Skin of body (tissue), 2 donors: Measurements from ENCODE around the gene NUDT6. TPM values are rescaled to one million over a fixed set of nuclear protein-coding genes. Genes with fewer than 3 reads are reported as not detected.

Source experiments
- DNase-seq: peaks from one replicate; lab custom pipeline; 2025; lab: John Stamatoyannopoulos, UW
- total RNA-seq: library from RNA; depleted of rRNA; stranded (reverse); fragments of >200 nt; gene quantifications from one replicate; pipeline ENCODE4 v1.2.3, GENCODE V29; 2014

Gene NUDT6
- total RNA-seq, 1 donor from 2014 or later = 7.2 TPM

DNA sequence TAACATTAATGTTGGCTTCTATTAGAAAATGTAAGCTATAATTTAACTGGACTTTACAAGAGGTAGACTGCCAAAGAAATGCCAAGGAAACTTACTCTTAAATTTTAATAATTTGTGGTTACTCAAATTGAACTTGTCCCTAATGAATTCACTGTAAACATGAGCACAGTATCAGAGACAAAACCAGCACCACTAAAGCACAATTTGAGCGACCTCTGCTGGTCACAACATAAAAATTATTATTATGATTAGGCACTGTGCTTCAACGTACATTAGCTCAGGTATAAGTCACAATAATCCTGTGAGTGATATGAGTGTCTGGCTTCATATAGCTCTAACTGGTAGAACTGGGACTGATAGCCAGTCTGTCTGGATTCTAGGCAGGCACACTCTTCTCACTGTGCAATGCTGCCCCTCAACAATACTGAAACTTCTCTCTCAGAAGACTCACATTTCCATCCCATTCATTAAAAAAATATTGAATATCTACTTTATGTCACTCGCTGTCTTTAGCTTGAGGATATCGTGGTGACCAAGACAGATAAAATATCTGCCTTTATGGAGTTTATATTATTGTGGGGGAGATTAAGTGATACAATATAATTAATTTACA lies 8.0 kb downstream of the NUDT6 start:
- peak; percentile 54 for DNase-seq

DNA sequence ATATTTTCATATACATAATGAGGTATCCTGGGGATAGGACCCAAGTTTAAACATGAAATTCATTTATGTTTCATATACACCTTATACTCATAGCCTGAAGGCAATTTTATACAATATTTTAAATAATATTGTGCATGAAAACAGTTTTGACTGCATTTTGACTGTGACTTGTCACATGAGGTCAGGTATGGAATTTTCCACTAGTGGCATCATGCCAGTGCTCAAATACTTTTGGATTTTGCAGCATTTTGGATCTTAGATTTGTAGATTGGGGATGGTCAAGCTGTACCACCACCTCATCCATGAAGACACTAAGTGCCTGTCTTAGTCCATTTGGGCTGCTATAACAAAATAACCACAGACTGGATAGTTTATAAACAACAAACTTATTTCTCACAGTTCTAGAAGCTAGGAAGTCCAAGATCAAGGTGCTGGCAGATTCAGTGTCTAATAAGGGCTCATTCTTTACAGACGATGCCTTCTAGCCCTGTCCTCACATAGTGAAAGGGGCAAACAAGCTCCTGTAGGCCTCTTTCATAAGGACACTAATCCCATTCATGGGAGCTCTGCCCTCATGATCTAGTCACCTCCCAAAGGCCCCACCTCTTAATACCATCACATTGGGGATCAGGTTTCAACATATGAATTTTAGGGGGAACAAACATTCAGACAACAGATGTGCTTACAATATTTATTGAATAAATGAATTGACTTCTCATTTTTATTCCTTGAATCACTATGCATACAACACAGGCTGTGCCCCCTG lies 9.4 kb downstream of the NUDT6 start:
- no peak for DNase-seq

DNA sequence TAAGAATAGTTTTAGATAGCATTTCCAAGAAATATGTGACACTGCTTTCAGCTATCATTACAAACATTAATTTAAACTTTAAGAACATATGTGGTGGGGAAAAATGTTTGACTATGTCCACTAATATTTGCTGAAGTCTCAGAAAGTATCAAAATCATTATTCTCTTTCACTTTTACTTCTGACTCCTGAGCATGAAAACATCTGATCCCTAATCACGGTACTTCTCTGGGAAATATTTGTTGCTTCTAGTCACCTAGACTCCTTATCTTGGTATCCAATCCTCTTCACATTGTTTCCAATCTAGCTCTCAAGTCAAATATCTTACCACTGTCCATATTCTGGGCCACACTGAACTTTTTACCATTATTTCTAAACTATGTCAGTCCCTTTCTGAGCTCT lies 10.8 kb downstream of the NUDT6 start:
- DNase-seq = no peak

- no peak for DNase-seq
These were observed 12.7 kb downstream of the NUDT6 start for GRCh38 chr4:122909683-122910082.

DNA sequence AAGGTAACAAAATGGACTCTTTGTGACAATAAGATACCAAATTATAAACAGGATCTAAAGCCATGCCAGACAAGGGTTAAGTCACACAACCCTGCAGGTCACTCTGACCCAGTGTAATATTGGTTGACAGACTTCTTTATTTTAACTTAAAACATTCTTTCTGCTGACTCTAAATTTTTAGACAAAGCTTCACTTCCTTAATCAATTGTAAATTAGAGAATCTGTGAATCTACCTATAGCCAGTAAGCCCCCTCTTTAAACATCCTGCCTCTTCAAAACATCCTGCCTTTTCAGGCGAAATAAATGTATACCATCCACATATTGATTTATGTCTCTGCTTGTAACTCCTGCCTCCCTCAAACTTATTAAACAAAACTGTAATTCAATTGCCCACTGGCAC lies 14.2 kb downstream of the NUDT6 start:
- DNase-seq = no peak

GRCh38 chr4:122906859-122907305 lies 15.5 kb downstream of the NUDT6 start:
- no peak for DNase-seq

DNA sequence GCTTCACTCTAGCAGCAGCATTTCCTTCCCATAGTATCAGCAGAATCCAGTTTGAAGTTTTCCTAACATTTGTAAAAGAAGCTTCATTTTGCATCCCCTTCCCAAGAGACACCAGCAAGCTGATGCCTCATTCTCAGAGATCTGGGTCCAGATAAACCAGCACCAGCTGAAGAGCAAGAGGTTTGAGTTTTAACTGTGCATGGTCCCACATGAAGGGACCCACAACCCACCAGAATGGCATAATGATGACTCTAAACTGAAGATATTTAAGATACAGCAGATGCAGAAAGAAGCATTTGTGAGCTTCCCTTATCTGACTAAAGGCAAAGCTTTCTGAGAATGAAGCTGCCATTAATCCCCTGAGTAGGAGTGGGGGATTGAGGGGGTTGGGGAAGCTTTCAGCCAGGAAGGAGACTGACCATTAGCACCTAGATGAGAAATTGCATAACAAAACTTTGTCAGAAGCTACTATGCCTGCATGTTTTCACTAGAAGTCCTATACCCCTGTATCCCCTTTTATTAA lies 18.6 kb downstream of the NUDT6 start:
- no peak for DNase-seq

DNA sequence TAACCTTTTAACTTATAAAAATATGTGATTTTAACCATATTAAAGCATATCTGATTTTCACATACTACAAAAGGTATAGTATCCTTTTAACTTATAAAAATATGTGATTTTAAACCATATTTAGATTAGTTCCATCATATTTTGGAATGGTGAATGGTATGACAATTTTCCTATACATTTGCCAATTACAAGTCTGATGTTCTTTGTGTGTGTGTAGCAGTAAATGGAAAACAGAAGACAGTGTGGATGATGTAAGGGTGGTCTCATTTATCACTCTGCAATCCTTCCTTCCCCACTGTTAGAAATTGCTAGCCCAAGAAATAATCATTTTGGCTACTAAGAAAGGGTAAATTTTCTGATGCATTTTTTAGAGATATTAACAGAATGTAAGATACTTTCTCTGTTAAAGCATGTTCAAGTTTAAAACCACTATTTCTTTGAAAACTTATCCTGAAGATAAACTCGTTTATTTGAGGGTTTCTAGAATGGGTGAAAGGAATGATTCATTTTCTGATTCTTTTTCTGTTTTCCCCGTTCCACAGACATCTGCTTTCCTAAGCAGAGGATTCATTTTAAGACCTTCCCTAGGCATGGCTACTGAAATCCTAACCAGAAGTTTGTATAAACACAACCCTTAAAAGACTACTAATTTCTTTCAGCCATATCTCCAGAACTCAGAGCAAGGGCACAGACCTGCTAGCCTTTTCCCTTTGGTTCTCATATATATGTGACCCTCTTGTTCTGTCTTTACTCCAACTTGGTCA lies 21.0 kb downstream of the NUDT6 start:
- peak; percentile 15 for DNase-seq

DNA sequence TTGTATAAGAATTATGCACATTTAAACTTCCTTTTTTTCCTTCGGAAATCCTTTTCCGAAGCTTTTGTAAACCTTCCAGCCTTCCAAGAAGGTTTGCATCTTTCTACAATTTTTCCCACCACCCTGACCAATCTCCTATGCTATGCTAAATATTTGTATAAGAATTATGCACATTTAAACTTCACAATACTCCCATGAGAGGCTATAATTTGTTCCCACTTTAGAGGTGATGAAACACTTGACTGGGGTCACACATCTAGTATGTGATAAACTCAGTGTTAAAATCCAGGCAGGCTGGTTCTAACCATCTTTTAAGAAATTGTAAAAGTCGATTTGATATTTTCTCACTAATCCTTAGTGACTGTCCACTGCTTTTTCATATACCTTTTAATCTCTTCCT lies 22.1 kb downstream of the NUDT6 start:
- DNase-seq = no peak

DNA sequence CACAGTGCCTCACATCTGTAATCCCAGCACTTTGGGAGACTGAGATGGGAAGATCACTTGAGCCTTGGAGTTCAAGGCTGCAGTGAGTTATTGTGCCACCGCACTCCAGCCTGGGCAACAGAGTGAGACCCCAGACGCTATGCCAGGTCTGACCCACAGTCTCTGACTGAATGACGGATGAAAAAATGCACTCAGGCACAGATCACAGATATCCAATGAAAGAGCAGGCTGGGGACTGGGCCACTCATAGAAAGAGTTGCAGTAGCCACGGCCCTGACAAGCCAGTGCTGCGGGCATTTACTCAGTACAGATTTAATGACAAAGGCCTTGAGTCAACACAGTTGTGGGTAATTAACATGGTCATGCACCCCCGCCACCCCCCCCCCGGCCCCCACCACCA lies 22.7 kb downstream of the NUDT6 start:
- no peak for DNase-seq

DNA sequence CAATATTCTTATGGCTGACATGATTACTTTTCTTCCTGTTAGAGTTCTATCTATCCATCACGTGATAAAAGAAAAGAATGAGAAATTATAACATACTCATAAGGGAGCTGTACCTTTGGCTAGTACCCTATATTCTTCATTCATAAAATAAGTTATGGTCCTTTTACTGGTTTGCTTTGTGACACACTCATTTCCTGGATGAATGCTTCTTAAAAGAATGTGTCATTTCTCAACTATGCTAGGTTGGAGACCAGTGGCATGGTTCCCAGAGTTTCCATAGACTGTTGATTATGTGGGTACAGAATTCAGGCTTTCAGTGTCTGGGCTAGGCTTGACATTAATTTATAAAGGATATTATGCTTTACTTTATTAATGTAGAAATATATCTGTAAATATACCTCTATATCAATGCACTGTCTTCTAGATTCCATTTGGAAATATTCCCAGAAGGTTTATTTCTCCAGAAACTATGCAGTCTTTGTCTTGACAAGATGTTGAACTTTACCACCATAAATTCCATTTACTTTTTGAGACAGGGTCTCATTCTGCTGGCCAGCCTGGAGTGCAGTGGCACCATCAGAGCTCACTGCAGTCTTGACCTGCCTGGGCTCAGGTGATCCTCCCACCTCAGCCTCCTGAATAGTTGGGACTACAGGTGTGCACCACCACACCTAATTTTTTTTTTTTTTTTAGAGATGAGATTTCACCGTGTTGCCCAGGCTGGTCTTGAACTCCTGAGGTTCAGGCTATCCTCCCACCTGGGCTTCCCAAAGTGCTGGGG lies 23.8 kb downstream of the NUDT6 start:
- DNase-seq = no peak

DNA sequence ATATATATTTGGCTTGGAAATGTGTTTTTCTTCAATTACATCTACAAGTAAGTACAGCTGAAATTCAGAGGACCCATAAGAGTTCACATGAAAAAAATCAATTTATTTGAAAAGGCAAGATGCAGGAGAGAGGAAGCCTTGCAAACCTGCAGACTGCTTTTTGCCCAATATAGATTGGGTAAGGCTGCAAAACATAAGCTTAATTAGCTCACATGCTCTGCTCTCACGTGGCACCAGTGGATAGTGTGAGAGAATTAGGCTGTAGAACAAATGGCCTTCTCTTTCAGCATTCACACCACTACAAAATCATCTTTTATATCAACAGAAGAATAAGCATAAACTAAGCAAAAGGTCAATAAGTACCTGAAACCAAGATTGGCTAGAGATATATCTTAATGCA lies 26.1 kb downstream of the NUDT6 start:
- DNase-seq = no peak

DNA sequence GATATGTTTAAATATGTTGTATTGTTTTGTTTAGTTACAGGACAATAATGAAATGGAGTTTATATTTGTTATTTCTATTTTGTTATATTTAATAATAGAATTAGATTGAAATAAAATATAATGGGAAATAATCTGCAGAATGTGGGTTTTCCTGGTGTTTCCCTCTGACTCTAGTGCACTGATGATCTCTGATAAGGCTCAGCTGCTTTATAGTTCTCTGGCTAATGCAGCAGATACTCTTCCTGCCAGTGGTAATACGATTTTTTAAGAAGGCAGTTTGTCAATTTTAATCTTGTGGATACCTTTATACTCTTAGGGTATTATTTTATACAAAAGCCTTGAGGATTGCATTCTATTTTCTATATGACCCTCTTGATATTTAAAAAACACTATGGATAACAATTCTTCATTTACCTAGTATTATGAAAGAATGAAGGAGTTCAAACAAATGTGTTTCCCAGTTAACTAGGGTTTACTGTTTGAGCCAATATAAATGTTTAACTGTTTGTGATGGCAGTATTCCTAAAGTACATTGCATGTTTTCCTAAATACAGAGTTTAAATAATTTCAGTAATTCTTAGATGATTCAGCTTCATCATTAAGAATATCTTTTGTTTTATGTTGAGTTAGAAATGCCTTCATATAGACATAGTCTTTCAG lies 26.9 kb downstream of the NUDT6 start:
- DNase-seq = no peak

GRCh38 chr4:122894827-122895226 lies 27.6 kb downstream of the NUDT6 start:
- DNase-seq = no peak

DNA sequence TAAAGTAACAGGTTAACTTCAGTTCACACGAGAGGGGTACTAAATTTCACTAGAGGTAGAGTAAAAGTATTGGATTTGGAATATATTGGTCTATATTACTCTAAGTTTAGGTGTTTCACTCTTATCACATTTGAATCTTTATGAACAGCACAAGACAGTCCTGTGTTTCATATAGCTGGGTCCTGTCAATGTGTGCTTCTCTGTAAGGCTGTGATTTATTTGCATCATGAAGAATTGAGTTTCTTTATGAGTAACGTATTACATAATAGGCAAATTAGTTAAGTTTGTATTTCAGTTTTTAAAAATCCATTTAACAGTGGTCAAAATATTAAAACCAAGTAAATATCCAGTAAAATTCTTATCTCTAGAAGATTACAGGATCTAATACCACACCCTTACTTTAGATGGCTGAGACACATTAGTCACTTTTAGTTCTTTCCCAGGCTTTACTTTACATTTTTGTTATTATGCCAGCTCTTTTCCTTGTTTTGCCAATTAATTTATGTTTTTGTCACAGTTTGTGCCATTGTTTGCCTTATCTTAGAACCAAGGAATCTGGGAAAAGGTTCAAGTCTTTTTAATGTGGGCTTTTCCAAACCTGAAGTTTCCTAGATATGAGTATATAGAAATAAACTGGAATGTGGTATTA lies 32.1 kb downstream of the NUDT6 start:
- no peak for DNase-seq

GRCh38 chr4:122889726-122890125 lies 32.7 kb downstream of the NUDT6 start:
- no peak for DNase-seq

GRCh38 chr4:122884499-122884898 lies 37.9 kb downstream of the NUDT6 start:
- DNase-seq = peak; percentile 36

- DNase-seq = peak; percentile 18
These were observed 39.3 kb downstream of the NUDT6 start for GRCh38 chr4:122882857-122883735.

GRCh38 chr4:122879001-122879400 lies 43.4 kb downstream of the NUDT6 start:
- no peak for DNase-seq
